Measurements from ENCODE around the gene C2orf49.

DNA sequence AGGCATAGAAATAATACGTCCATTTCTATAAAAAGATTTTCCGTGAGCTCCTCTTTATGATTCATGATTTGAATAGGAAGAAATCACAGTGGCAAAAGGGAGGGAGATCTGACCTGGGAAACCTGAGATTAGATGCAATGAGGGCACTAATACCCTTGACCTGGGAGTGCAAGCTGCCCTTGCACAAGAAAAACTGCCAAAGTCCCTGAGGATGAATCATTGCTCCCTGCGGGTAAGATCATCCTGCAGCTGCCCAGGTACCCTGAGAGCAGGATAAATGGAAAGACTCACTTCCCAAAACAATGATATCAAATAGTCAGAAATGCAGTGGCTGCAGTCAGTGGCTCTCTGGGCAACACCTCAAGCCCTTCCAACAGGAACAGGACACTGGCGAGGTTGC lies 49.9 kb downstream of the C2orf49 start:
- TF ChIP-seq, protein P1, sequence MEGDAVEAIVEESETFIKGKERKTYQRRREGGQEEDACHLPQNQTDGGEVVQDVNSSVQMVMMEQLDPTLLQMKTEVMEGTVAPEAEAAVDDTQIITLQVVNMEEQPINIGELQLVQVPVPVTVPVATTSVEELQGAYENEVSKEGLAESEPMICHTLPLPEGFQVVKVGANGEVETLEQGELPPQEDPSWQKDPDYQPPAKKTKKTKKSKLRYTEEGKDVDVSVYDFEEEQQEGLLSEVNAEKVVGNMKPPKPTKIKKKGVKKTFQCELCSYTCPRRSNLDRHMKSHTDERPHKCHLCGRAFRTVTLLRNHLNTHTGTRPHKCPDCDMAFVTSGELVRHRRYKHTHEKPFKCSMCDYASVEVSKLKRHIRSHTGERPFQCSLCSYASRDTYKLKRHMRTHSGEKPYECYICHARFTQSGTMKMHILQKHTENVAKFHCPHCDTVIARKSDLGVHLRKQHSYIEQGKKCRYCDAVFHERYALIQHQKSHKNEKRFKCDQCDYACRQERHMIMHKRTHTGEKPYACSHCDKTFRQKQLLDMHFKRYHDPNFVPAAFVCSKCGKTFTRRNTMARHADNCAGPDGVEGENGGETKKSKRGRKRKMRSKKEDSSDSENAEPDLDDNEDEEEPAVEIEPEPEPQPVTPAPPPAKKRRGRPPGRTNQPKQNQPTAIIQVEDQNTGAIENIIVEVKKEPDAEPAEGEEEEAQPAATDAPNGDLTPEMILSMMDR (IDR thresholded peaks at IDR 0.05), result no peak
- TF ChIP-seq EZH2 (IDR thresholded peaks at IDR 0.05; ENCODE audit: borderline replicate concordance, insufficient read depth, low read depth, low read length, poor library complexity, severe bottlenecking), result no peak

Data from B cell (primary cell).